ENCODE data around the gene CACNG7.

CACNG7 gene

DNA sequence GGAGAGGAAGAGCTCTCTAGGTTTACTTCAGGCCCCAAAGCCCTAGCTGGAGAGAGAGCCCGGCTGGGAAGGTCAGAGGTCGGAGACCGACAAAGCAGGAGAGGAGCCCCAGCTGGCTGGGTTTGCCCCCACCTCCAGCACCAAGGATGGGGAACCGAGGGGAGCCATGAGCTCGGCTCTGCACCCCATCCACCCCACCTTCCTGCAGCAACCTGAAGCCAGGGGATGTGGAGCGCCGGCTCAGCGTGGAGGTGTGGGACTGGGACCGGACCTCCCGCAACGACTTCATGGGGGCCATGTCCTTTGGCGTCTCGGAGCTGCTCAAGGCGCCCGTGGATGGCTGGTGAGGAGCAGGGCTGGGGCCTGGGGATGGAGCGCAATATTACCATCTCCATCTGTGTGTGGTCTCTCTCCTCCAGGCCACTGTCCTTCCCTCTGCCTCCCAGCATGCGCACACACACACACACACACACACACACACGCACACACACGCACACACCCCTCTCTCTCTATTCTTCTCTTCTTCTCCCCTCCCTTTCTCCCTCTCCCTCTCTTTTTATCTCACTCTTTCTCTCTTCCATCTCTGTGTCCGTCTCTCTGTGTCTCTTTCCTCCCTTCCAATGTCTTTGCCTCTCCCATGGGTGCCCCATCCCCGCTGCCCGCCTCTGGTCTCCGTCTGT, 16.6 kb upstream of the CACNG7 start:
- Histone ChIP-seq H3K4me3 (ENCODE audit: insufficient read depth, low read depth, low read length, poor library complexity, severe bottlenecking) (no peak overlapping the region), H3K4me1 (ENCODE audit: control insufficient read depth, insufficient read depth, low read length, poor library complexity, severe bottlenecking) (no peaks in the 10 kb centered on the region), H3K27me3 (replicated peaks; ENCODE audit: control insufficient read depth, insufficient read depth, low read length, poor library complexity, severe bottlenecking) (no peaks in the 10 kb centered on the region), H3K9me3 (ENCODE audit: control insufficient read depth, low read length) (no peaks in the 10 kb centered on the region), H3K36me3 (ENCODE audit: control insufficient read depth, insufficient read depth, low read length) (no peaks in the 10 kb centered on the region), H3K27ac (ENCODE audit: insufficient read depth, low read length, poor library complexity, severe bottlenecking) (no peak overlapping the region)
- DNase-seq: no peak

DNA sequence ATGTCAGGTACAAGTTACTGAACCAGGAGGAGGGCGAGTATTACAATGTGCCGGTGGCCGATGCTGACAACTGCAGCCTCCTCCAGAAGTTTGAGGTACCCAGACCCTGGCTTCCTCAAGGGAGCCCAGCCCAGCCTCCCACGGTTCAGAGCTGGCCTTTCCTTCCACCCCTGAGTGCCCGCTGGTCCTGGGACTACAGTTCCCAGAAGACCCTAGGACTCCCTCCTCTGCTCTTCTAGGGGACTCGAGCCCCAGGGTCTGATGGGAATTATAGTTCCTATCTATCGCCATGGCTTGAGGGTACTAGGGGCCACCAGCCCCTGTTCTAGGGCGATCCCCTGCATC, 16.1 kb upstream of the CACNG7 start:
- Histone ChIP-seq H3K4me1 (ENCODE audit: control insufficient read depth, insufficient read depth, low read length, poor library complexity, severe bottlenecking) (no peaks in the 10 kb centered on the region), H3K27me3 (replicated peaks; ENCODE audit: control insufficient read depth, insufficient read depth, low read length, poor library complexity, severe bottlenecking) (peaks cover 5% of the 10 kb centered on the region)

DNA sequence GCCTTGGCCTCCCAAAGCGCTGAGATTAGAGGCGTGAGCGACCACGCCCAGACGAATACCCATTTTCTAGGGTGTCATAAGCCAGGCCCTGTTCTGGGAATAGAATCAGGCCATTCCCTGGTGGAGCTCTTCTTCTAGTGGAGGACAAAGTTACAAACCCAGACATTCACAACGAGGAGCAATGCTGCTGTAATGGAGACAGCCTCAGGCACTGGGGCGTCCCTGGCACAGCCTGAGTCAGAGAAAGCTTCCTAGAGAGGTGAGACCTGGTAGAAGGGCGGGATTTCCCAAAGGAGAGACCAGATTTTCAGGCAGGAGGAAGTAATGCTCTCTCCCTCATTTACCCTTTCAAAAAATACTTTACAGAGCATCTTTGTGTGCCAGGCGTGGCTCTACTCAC, 14.4 kb upstream of the CACNG7 start:
- Histone ChIP-seq H3K9me3 (ENCODE audit: control insufficient read depth, low read length) (no peaks in the 10 kb centered on the region), H3K27me3 (replicated peaks; ENCODE audit: control insufficient read depth, insufficient read depth, low read length, poor library complexity, severe bottlenecking) (peaks cover 15% of the 10 kb centered on the region), H3K4me1 (ENCODE audit: control insufficient read depth, insufficient read depth, low read length, poor library complexity, severe bottlenecking) (no peaks in the 10 kb centered on the region)

More for the DNA sequence above, 16.1 kb upstream of the CACNG7 start:
- Histone ChIP-seq H3K36me3 (ENCODE audit: control insufficient read depth, insufficient read depth, low read length) (no peaks in the 10 kb centered on the region), H3K9me3 (ENCODE audit: control insufficient read depth, low read length) (no peaks in the 10 kb centered on the region), H3K27ac (ENCODE audit: insufficient read depth, low read length, poor library complexity, severe bottlenecking) (no peak overlapping the region), H3K4me3 (ENCODE audit: insufficient read depth, low read depth, low read length, poor library complexity, severe bottlenecking) (no peak overlapping the region)
- no peak for DNase-seq

DNA sequence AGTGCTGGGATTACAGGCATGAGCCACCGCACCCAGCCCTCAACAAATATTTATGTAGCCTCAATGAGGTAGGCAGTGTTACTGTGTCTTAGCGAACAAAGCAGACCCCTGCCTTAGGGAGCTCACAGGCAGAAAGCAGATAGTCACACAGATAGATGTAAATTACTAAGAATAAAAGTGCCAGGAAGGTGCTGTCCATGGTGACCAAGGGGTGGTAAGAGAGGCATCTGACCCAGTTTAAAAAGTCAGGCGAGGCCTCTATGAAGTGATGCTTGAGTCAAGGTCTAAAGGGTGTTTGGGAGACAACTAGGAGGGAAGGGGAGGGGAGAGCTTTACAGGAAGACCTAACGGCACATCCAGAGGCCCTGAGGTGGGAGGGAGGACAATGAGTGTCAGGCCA, 12.4 kb upstream of the CACNG7 start:
- H3K4me1 ChIP-seq (ENCODE audit: control insufficient read depth, insufficient read depth, low read length, poor library complexity, severe bottlenecking): no peaks in the 10 kb centered on the region
- peaks cover 15% of the 10 kb centered on the region for H3K27me3 ChIP-seq (replicated peaks; ENCODE audit: control insufficient read depth, insufficient read depth, low read length, poor library complexity, severe bottlenecking)
- no peak overlapping the region for H3K27ac ChIP-seq (ENCODE audit: insufficient read depth, low read length, poor library complexity, severe bottlenecking)
- H3K4me3 ChIP-seq (ENCODE audit: insufficient read depth, low read depth, low read length, poor library complexity, severe bottlenecking): no peak overlapping the region
- H3K9me3 ChIP-seq (ENCODE audit: control insufficient read depth, low read length): no peaks in the 10 kb centered on the region
- no peak for DNase-seq
- no peaks in the 10 kb centered on the region for H3K36me3 ChIP-seq (ENCODE audit: control insufficient read depth, insufficient read depth, low read length)

More for the DNA sequence above, 14.4 kb upstream of the CACNG7 start:
- H3K27ac ChIP-seq (ENCODE audit: insufficient read depth, low read length, poor library complexity, severe bottlenecking): no peak overlapping the region
- no peaks in the 10 kb centered on the region for H3K36me3 ChIP-seq (ENCODE audit: control insufficient read depth, insufficient read depth, low read length)
- no peak for DNase-seq
- H3K4me3 ChIP-seq (ENCODE audit: insufficient read depth, low read depth, low read length, poor library complexity, severe bottlenecking): no peak overlapping the region

GRCh38 chr19:53897459-53897858, 11.6 kb upstream of the CACNG7 start:
- peaks cover 15% of the 10 kb centered on the region for H3K27me3 ChIP-seq (replicated peaks; ENCODE audit: control insufficient read depth, insufficient read depth, low read length, poor library complexity, severe bottlenecking)
- no peak for DNase-seq
- no peaks in the 10 kb centered on the region for H3K9me3 ChIP-seq (ENCODE audit: control insufficient read depth, low read length)
- no peaks in the 10 kb centered on the region for H3K36me3 ChIP-seq (ENCODE audit: control insufficient read depth, insufficient read depth, low read length)
- no peaks in the 10 kb centered on the region for H3K4me1 ChIP-seq (ENCODE audit: control insufficient read depth, insufficient read depth, low read length, poor library complexity, severe bottlenecking)
- no peak overlapping the region for H3K4me3 ChIP-seq (ENCODE audit: insufficient read depth, low read depth, low read length, poor library complexity, severe bottlenecking)
- no peak overlapping the region for H3K27ac ChIP-seq (ENCODE audit: insufficient read depth, low read length, poor library complexity, severe bottlenecking)

DNA sequence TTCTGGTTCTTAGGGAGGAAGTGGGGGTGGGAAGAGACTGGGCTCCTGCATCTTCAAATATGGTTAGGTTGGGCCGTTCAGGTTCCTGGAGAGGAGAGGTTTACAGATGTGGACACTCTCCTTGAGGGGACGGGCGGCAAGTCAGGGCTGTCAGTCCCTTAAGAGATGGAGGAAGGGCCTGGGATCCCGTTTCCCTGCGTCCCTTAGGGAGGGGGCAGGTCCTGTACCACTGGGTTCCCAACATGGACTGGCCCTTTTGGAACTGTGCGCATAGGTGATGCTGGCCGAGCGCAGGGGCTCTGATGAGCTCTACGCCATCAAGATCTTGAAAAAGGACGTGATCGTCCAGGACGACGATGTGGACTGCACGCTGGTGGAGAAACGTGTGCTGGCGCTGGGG, 10.9 kb upstream of the CACNG7 start:
- no peak overlapping the region for H3K4me3 ChIP-seq (ENCODE audit: insufficient read depth, low read depth, low read length, poor library complexity, severe bottlenecking)
- no peaks in the 10 kb centered on the region for H3K36me3 ChIP-seq (ENCODE audit: control insufficient read depth, insufficient read depth, low read length)
- peaks cover 15% of the 10 kb centered on the region for H3K27me3 ChIP-seq (replicated peaks; ENCODE audit: control insufficient read depth, insufficient read depth, low read length, poor library complexity, severe bottlenecking)
- H3K9me3 ChIP-seq (ENCODE audit: control insufficient read depth, low read length): no peaks in the 10 kb centered on the region
- H3K4me1 ChIP-seq (ENCODE audit: control insufficient read depth, insufficient read depth, low read length, poor library complexity, severe bottlenecking): no peaks in the 10 kb centered on the region
- DNase-seq: no peak
- no peak overlapping the region for H3K27ac ChIP-seq (ENCODE audit: insufficient read depth, low read length, poor library complexity, severe bottlenecking)

- Histone ChIP-seq H3K36me3 (ENCODE audit: control insufficient read depth, insufficient read depth, low read length) (no peaks in the 10 kb centered on the region), H3K9me3 (ENCODE audit: control insufficient read depth, low read length) (no peaks in the 10 kb centered on the region), H3K27ac (ENCODE audit: insufficient read depth, low read length, poor library complexity, severe bottlenecking) (no peak overlapping the region), H3K4me1 (ENCODE audit: control insufficient read depth, insufficient read depth, low read length, poor library complexity, severe bottlenecking) (no peaks in the 10 kb centered on the region), H3K27me3 (replicated peaks; ENCODE audit: control insufficient read depth, insufficient read depth, low read length, poor library complexity, severe bottlenecking) (peaks cover 15% of the 10 kb centered on the region), H3K4me3 (ENCODE audit: insufficient read depth, low read depth, low read length, poor library complexity, severe bottlenecking) (no peak overlapping the region)
- no peak for DNase-seq
Observed at GRCh38 chr19:53898636-53899341, 10.3 kb upstream of the CACNG7 start.

DNA sequence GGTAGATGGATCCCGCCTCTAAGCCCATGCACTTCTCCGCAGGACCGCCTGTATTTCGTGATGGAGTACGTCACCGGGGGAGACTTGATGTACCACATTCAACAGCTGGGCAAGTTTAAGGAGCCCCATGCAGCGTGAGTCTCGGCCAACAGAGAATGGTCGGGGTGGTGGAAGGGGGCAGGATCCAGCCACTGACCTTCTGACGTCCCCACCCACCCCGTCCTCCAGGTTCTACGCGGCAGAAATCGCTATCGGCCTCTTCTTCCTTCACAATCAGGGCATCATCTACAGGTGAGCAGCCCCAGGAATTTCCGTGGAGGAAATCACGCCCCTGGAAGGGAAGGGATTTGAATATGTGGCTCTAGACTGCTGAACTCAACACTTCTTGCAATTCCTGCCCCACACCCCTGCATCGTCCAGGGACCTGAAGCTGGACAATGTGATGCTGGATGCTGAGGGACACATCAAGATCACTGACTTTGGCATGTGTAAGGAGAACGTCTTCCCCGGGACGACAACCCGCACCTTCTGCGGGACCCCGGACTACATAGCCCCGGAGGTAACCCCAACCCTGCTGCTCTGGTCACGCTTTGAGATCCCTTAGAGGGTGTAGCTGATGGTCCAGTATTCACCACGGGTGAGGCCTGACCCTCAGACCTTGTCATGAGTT, 8.8 kb upstream of the CACNG7 start:
- DNase-seq: no peak
- H3K27ac ChIP-seq (ENCODE audit: insufficient read depth, low read length, poor library complexity, severe bottlenecking): no peak overlapping the region
- peaks cover 15% of the 10 kb centered on the region for H3K27me3 ChIP-seq (replicated peaks; ENCODE audit: control insufficient read depth, insufficient read depth, low read length, poor library complexity, severe bottlenecking)
- no peaks in the 10 kb centered on the region for H3K9me3 ChIP-seq (ENCODE audit: control insufficient read depth, low read length)
- no peaks in the 10 kb centered on the region for H3K36me3 ChIP-seq (ENCODE audit: control insufficient read depth, insufficient read depth, low read length)
- H3K4me1 ChIP-seq (ENCODE audit: control insufficient read depth, insufficient read depth, low read length, poor library complexity, severe bottlenecking): no peaks in the 10 kb centered on the region
- H3K4me3 ChIP-seq (ENCODE audit: insufficient read depth, low read depth, low read length, poor library complexity, severe bottlenecking): no peak overlapping the region

GRCh38 chr19:53903055-53903680, 5.9 kb upstream of the CACNG7 start:
- DNase-seq: peak in 1 of 3 donors; percentile 20
- H3K4me3 ChIP-seq (ENCODE audit: insufficient read depth, low read depth, low read length, poor library complexity, severe bottlenecking): no peak overlapping the region
- no peaks in the 10 kb centered on the region for H3K9me3 ChIP-seq (ENCODE audit: control insufficient read depth, low read length)
- H3K36me3 ChIP-seq (ENCODE audit: control insufficient read depth, insufficient read depth, low read length): no peaks in the 10 kb centered on the region
- H3K4me1 ChIP-seq (ENCODE audit: control insufficient read depth, insufficient read depth, low read length, poor library complexity, severe bottlenecking): peaks cover 1% of the 10 kb centered on the region
- peaks cover 29% of the 10 kb centered on the region for H3K27me3 ChIP-seq (replicated peaks; ENCODE audit: control insufficient read depth, insufficient read depth, low read length, poor library complexity, severe bottlenecking)
- H3K27ac ChIP-seq (ENCODE audit: insufficient read depth, low read length, poor library complexity, severe bottlenecking): no peak overlapping the region

GRCh38 chr19:53904909-53905308, 4.2 kb upstream of the CACNG7 start:
- peaks cover 37% of the 10 kb centered on the region for H3K27me3 ChIP-seq (replicated peaks; ENCODE audit: control insufficient read depth, insufficient read depth, low read length, poor library complexity, severe bottlenecking)

More at GRCh38 chr19:53904909-53905308, 4.2 kb upstream of the CACNG7 start:
- H3K4me3 ChIP-seq (ENCODE audit: insufficient read depth, low read depth, low read length, poor library complexity, severe bottlenecking): no peak overlapping the region
- H3K36me3 ChIP-seq (ENCODE audit: control insufficient read depth, insufficient read depth, low read length): no peaks in the 10 kb centered on the region
- no peaks in the 10 kb centered on the region for H3K9me3 ChIP-seq (ENCODE audit: control insufficient read depth, low read length)
- peaks cover 13% of the 10 kb centered on the region for H3K4me1 ChIP-seq (ENCODE audit: control insufficient read depth, insufficient read depth, low read length, poor library complexity, severe bottlenecking)
- DNase-seq: no peak
- H3K27ac ChIP-seq (ENCODE audit: insufficient read depth, low read length, poor library complexity, severe bottlenecking): no peak overlapping the region

All from effector memory CD4-positive, alpha-beta T cell (primary cell).